Keratinocyte (primary cell): Measurements from ENCODE around the gene GNB5. TPM values are rescaled to one million over a fixed set of nuclear protein-coding genes. Genes with fewer than 3 reads are reported as not detected.

Experiments used
- DNase-seq: peaks from one replicate; pipeline ENCODE4 v3.0.0-alpha.2; 2011; ENCODE audit warnings: low read depth, missing footprints, low spot score
- FAIRE-seq: peaks from 2 replicates; lab custom pipeline; 2011; peaks lifted over from hg19 to GRCh38; lab: Jason Lieb, UNC
- H2AFZ ChIP-seq: 2 replicates; pipeline ENCODE4 v1.6.0; 2012; ENCODE audit warnings: low read length, control low read depth, inconsistent platforms; ENCODE audit not compliant: control insufficient read depth
- H3K27ac ChIP-seq: 2 replicates; pipeline ENCODE4 v1.5.1; 2011; ENCODE audit warnings: low read length; ENCODE audit not compliant: control insufficient read depth, insufficient read depth
- H3K27me3 ChIP-seq: 3 replicates; pipeline ENCODE4 v1.6.0; 2011; ENCODE audit warnings: low read length; ENCODE audit not compliant: control insufficient read depth, insufficient read depth; ENCODE audit errors: extremely low read depth
- H3K36me3 ChIP-seq, 2 experiments: 2 replicates in 1 of 2; 3 replicates in 1 of 2; pipeline ENCODE4 v1.5.1; 2011; ENCODE audit warnings: low read length in 2 of 2, mild to moderate bottlenecking in 1 of 2; ENCODE audit not compliant: control insufficient read depth in 2 of 2, insufficient read depth in 2 of 2; ENCODE audit errors: extremely low read depth in 1 of 2
- H3K4me1 ChIP-seq: 3 replicates; pipeline ENCODE4 v1.5.1; 2011; ENCODE audit warnings: low read length; ENCODE audit not compliant: control insufficient read depth, insufficient read depth; ENCODE audit errors: extremely low read depth
- H3K4me2 ChIP-seq: 3 replicates; pipeline ENCODE4 v1.6.0; 2011; ENCODE audit warnings: low read depth, low read length; ENCODE audit not compliant: control insufficient read depth, insufficient read depth; ENCODE audit errors: extremely low read depth
- H3K4me3 ChIP-seq, 3 experiments: fragments of 200-600 bp in 1 of 3; sonication (generic) in 1 of 3; 2 replicates in 2 of 3; 3 replicates in 1 of 3; pipeline ENCODE4 v1.5.1; 2011 to 2016; ENCODE audit warnings: low read length in 3 of 3, mild to moderate bottlenecking in 3 of 3, control low read depth in 2 of 3, inconsistent platforms in 1 of 3, low read depth in 1 of 3, mixed read lengths in 1 of 3, mixed run types in 1 of 3, moderate library complexity in 1 of 3; ENCODE audit not compliant: control insufficient read depth in 2 of 3, insufficient read depth in 2 of 3; ENCODE audit errors: extremely low read depth in 1 of 3
- H3K79me2 ChIP-seq: 2 replicates; pipeline ENCODE4 v1.6.0; 2012; ENCODE audit warnings: low read length; ENCODE audit not compliant: control insufficient read depth, insufficient read depth
- H3K9ac ChIP-seq: 3 replicates; pipeline ENCODE4 v1.6.0; 2011; ENCODE audit warnings: low read length; ENCODE audit not compliant: control insufficient read depth, insufficient read depth; ENCODE audit errors: extremely low read depth
- H3K9me1 ChIP-seq: 3 replicates; pipeline ENCODE4 v1.6.0; 2011; ENCODE audit warnings: low read length; ENCODE audit not compliant: control insufficient read depth, insufficient read depth; ENCODE audit errors: extremely low read depth
- H3K9me3 ChIP-seq: 2 replicates; pipeline ENCODE4 v1.5.1; 2012; ENCODE audit warnings: low read depth, low read length; ENCODE audit not compliant: control insufficient read depth
- H4K20me1 ChIP-seq: 3 replicates; pipeline ENCODE4 v1.6.0; 2011; ENCODE audit warnings: low read length; ENCODE audit not compliant: control insufficient read depth, insufficient read depth; ENCODE audit errors: extremely low read depth
- EZH2 ChIP-seq: IDR thresholded peaks from one replicate; pipeline ENCODE4 v1.6.1; 2012; ENCODE audit warnings: inconsistent platforms, mild to moderate bottlenecking, low read length, moderate library complexity
- dilution Hi-C: fragments of 300-500 bp; cut with MboI; formaldehyde crosslinking; loops from one replicate; pipeline ENCODE4 v1.7.0; 2020; ENCODE audit warnings: low sequenced_read_pairs; ENCODE audit not compliant: extremely low pct_ligation_motif_present
- polyA plus RNA-seq, 5 experiments: library from polyadenylated mRNA; depleted of rRNA in 3 of 5; stranded (reverse) in 3 of 5; stranded (forward) in 1 of 5; unstranded in 1 of 5; fragments of >200 nt; gene quantifications; 1 replicate in 1 of 5; 2 replicates in 3 of 5; 3 replicates in 1 of 5; pipeline versions ENCODE4 v1.2.1 to v1.2.3, GENCODE V29; 2011 to 2012; ENCODE audit warnings: missing spikeins in 2 of 5, low read depth in 1 of 5, low replicate concordance in 1 of 5
- TF ChIP-seq, protein P1 (sequence below), 3 experiments: IDR thresholded peaks in 1 of 3; conservative IDR thresholded peaks in 1 of 3; optimal IDR thresholded peaks in 1 of 3; 2 replicates in 2 of 3; 3 replicates in 1 of 3; pipeline versions ENCODE3 to v1.5.1; 2011; ENCODE audit warnings: low read length in 3 of 3, mild to moderate bottlenecking in 3 of 3, moderate library complexity in 2 of 3, control low read depth in 1 of 3, inconsistent platforms in 1 of 3; ENCODE audit not compliant: insufficient read depth in 2 of 3; ENCODE audit errors: extremely low read depth in 1 of 3

The GNB5 gene
- polyA plus RNA-seq, 1 donor (not counting 4 experiments of a cell fraction or from before 2014, with no cell fraction given) = 25.8 TPM

DNA sequence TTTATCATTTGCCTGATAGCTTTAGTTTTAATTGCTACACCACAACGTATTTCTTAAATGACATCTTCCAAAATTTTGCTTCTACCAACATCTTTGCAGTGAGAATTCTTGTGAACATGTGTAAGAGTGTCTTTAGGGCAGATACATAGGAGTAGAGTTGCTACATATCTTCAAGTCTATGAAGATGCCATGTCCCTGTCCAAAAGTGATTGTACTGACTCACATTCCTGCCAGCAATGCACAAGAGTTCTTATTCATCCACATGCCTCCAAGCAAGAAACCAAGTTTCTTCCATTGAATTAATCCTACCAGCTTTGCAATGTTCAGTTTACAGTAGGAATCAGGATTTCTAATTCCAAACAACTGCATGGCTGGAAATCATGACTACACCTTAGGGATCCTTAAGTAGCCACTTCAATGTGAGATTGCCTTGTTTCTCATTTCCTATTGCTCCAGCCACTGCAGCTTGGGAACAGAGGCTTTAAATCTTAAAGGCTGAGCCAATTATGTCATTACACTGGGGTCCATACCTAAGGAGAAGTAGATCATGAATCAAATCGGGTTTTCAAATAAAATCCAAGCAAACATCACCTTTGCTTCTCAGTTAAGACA, 123.1 kb downstream of the GNB5 start:
- no peaks in the 10 kb centered on the region for H3K9me1 ChIP-seq
- TF ChIP-seq EZH2 = no peak
- TF ChIP-seq, protein P1, sequence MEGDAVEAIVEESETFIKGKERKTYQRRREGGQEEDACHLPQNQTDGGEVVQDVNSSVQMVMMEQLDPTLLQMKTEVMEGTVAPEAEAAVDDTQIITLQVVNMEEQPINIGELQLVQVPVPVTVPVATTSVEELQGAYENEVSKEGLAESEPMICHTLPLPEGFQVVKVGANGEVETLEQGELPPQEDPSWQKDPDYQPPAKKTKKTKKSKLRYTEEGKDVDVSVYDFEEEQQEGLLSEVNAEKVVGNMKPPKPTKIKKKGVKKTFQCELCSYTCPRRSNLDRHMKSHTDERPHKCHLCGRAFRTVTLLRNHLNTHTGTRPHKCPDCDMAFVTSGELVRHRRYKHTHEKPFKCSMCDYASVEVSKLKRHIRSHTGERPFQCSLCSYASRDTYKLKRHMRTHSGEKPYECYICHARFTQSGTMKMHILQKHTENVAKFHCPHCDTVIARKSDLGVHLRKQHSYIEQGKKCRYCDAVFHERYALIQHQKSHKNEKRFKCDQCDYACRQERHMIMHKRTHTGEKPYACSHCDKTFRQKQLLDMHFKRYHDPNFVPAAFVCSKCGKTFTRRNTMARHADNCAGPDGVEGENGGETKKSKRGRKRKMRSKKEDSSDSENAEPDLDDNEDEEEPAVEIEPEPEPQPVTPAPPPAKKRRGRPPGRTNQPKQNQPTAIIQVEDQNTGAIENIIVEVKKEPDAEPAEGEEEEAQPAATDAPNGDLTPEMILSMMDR (optimal IDR thresholded peaks at IDR 0.05 in 1 of 3, IDR thresholded peaks at IDR 0.05 in 1 of 3, conservative IDR thresholded peaks at IDR 0.05 in 1 of 3; ENCODE audit: extremely low read depth in 1 of 3, insufficient read depth in 2 of 3, low read length in 3 of 3) = no peak
- H3K4me2 ChIP-seq = peak overlapping the region; percentile 51
- peak; percentile 80 for FAIRE-seq
- peak; percentile 77 for DNase-seq
- no peak overlapping the region for H3K4me3 ChIP-seq
- peak overlapping the region; percentile 82 for H3K27ac ChIP-seq
- H3K9me3 ChIP-seq = no peaks in the 10 kb centered on the region
- H4K20me1 ChIP-seq = no peaks in the 10 kb centered on the region
- no peaks in the 10 kb centered on the region for H3K27me3 ChIP-seq
- no peaks in the 10 kb centered on the region for H3K79me2 ChIP-seq
- peaks cover 57% of the 10 kb centered on the region for H3K4me1 ChIP-seq
- H2AFZ ChIP-seq = no peak overlapping the region
- H3K36me3 ChIP-seq = peaks cover under 1 to 10% of the 10 kb centered on the region in 2 experiments
- H3K9ac ChIP-seq = peak overlapping the region; percentile 16
- dilution Hi-C loops = no loop called here

DNA sequence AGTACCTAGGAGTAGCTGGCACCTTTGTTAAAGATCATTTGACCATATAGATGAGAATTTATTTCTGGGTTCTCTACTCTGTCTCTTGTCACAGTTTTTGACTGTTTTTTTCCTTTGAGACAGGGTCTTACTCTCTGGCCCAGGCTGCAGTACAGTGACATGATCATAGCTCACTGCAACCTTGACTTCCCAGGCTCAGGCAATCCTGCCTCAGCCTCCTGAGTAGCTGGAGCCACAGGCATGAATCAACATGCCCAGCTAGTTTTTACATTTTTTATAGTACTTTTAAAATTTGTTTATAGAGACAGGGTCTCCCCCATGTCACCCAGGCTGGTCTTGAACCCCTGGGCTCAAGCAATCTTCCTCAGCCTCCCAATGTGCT, 123.7 kb downstream of the GNB5 start:
- peaks cover 57% of the 10 kb centered on the region for H3K4me1 ChIP-seq
- H3K36me3 ChIP-seq = peaks cover 1 to 13% of the 10 kb centered on the region in 2 experiments
- no peaks in the 10 kb centered on the region for H3K9me1 ChIP-seq
- H3K9me3 ChIP-seq = no peaks in the 10 kb centered on the region
- H4K20me1 ChIP-seq = no peaks in the 10 kb centered on the region
- H3K4me2 ChIP-seq = peak overlapping the region; percentile 51
- H3K27me3 ChIP-seq = no peaks in the 10 kb centered on the region
- H3K4me3 ChIP-seq = no peak overlapping the region
- H3K27ac ChIP-seq = peak overlapping the region; percentile 82
- TF ChIP-seq EZH2 = no peak
- TF ChIP-seq, protein P1 (optimal IDR thresholded peaks at IDR 0.05 in 1 of 3, IDR thresholded peaks at IDR 0.05 in 1 of 3, conservative IDR thresholded peaks at IDR 0.05 in 1 of 3; ENCODE audit: extremely low read depth in 1 of 3, insufficient read depth in 2 of 3, low read length in 3 of 3) = no peak
- no peaks in the 10 kb centered on the region for H3K79me2 ChIP-seq
- DNase-seq (no peak), FAIRE-seq (no peak)
- no peak overlapping the region for H2AFZ ChIP-seq
- peak overlapping the region; percentile 16 for H3K9ac ChIP-seq
- dilution Hi-C loops = no loop called here
